Fibroblast of the conjunctiva (primary cell): Measurements from ENCODE around the gene VILL.
"Not testable (repeated sequence)": the region's sequence is repeated elsewhere in the genome, so short reads cannot be mapped to it uniquely, and the experiment has no call there.

Source experiments
- DNase-seq: peaks from one replicate; pipeline ENCODE4 v3.0.0-alpha.2; 2010; ENCODE audit warnings: low read depth

VILL gene

GRCh38 chr3:37986479-37987314 lies 3.9 kb upstream of the VILL start:
- DNase-seq = no peak

- no peak for DNase-seq
Measured at GRCh38 chr3:37987315-37987697, 3.3 kb upstream of the VILL start.

GRCh38 chr3:37987751-37988179 lies 2.8 kb upstream of the VILL start:
- DNase-seq = no peak

- not testable (repeated sequence) for DNase-seq
Measured at GRCh38 chr3:37988376-37988775, 2.2 kb upstream of the VILL start.

GRCh38 chr3:37988931-37989525 lies 1.6 kb upstream of the VILL start:
- DNase-seq = no peak

- no peak for DNase-seq
Measured at GRCh38 chr3:37989821-37990480, 635 bp upstream of the VILL start.

- no peak for DNase-seq
Measured at GRCh38 chr3:37991109-37991508, 523 bp downstream of the VILL start.

GRCh38 chr3:37991823-37992222 lies 1.2 kb downstream of the VILL start:
- DNase-seq = no peak

GRCh38 chr3:37992271-37993066 lies 1.9 kb downstream of the VILL start:
- no peak for DNase-seq

- no peak for DNase-seq
Measured at GRCh38 chr3:37993067-37993455, 2.5 kb downstream of the VILL start.

GRCh38 chr3:37993460-37993819 lies 2.9 kb downstream of the VILL start:
- DNase-seq = no peak

- DNase-seq = peak; percentile 74
Measured at GRCh38 chr3:37993820-37994638, 3.4 kb downstream of the VILL start.

- DNase-seq = no peak
Measured at GRCh38 chr3:37994639-37994972, 4.0 kb downstream of the VILL start.

GRCh38 chr3:37995652-37996641 lies 5.4 kb downstream of the VILL start:
- no peak for DNase-seq

- peak; percentile 57 for DNase-seq
Measured at GRCh38 chr3:37996785-37997301, 6.3 kb downstream of the VILL start.

GRCh38 chr3:37997342-37997741 lies 6.8 kb downstream of the VILL start:
- no peak for DNase-seq

- no peak for DNase-seq
Measured at GRCh38 chr3:37997791-37998370, 7.3 kb downstream of the VILL start.

GRCh38 chr3:37999836-38000235 lies 9.2 kb downstream of the VILL start:
- DNase-seq = no peak

- no peak for DNase-seq
Measured at GRCh38 chr3:38000242-38000916, 9.8 kb downstream of the VILL start.
